MCF 10A (cell line): ENCODE measurements around the gene CPA1. TPM values are rescaled to one million over a fixed set of nuclear protein-coding genes. Genes with fewer than 3 reads are reported as not detected.

Source experiments
- BruUV-seq: library from RNA; stranded (reverse); fragments of 400-500 nt; replicated peaks from 2 replicates; lab custom pipeline; 2021; lab: Mats Ljungman, UMichigan
- CTCF ChIA-PET: fragments of 300-600 bp; sonication (Branson Sonifier 250); formaldehyde crosslinking; extraction: SDS; loops from one replicate; lab custom pipeline; 2021; ENCODE audit warnings: antibody characterized with exemption, inconsistent platforms; lab: Yijun Ruan, JAX
- POLR2A ChIA-PET: fragments of 300-600, 350-650 bp; sonication (Branson Sonifier 250); formaldehyde crosslinking; extraction: SDS; loops from one replicate; lab custom pipeline; 2020; ENCODE audit warnings: antibody characterized with exemption, inconsistent platforms; lab: Yijun Ruan, JAX
- DNase-seq: peaks from one replicate; pipeline ENCODE4 v3.0.0-alpha.2; 2018; ENCODE audit not compliant: unreplicated experiment
- H3K27ac Mint-ChIP-seq: one replicate; pipeline ENCODE4 v1.8.0; 2022; ENCODE audit warnings: mild to moderate bottlenecking, low read depth, mixed read lengths; ENCODE audit not compliant: unreplicated experiment
- H3K27me3 Mint-ChIP-seq: one replicate; pipeline ENCODE4 v1.8.0; 2022; ENCODE audit warnings: mixed read lengths; ENCODE audit not compliant: insufficient read depth, unreplicated experiment
- H3K36me3 Mint-ChIP-seq: one replicate; pipeline ENCODE4 v1.8.0; 2022; ENCODE audit warnings: mild to moderate bottlenecking, moderate library complexity, mixed read lengths; ENCODE audit not compliant: insufficient read depth, unreplicated experiment
- H3K4me1 Mint-ChIP-seq: one replicate; pipeline ENCODE4 v1.8.0; 2022; ENCODE audit warnings: mixed read lengths; ENCODE audit not compliant: insufficient read depth, unreplicated experiment
- H3K4me3 Mint-ChIP-seq: one replicate; pipeline ENCODE4 v1.8.0; 2022; ENCODE audit warnings: mild to moderate bottlenecking, moderate library complexity, mixed read lengths; ENCODE audit not compliant: unreplicated experiment
- H3K9me3 Mint-ChIP-seq: one replicate; pipeline ENCODE4 v1.8.0; 2022; ENCODE audit warnings: mixed read lengths; ENCODE audit not compliant: unreplicated experiment
- CTCF ChIP-seq: fragments of 200-600 bp; IDR thresholded peaks from one replicate; pipeline ENCODE4 v1.8.0; 2022; ENCODE audit warnings: antibody characterized with exemption, mild to moderate bottlenecking; ENCODE audit not compliant: unreplicated experiment
- intact Hi-C: fragments of 100-400 bp; cut with micrococcal nuclease; formaldehyde crosslinking; loops from 2 replicates; pipeline ENCODE4 v1.14.1; 2022
- total RNA-seq: library from RNA; stranded (reverse); gene quantifications from 2 replicates; pipeline ENCODE4 v1.2.3, GENCODE V29; 2022

The CPA1 gene
- total RNA-seq, 1 experiment from 2014 or later: not detected

- Mint-ChIP-seq H3K4me3 (no peak overlapping the region), H3K36me3 (no peaks in the 10 kb centered on the region), H3K4me1 (no peaks in the 10 kb centered on the region), H3K27ac (no peak overlapping the region), H3K9me3 (no peaks in the 10 kb centered on the region), H3K27me3 (no peaks in the 10 kb centered on the region)
- DNase-seq: no peak
- intact Hi-C loops: no loop called here
- ChIA-PET CTCF (interaction anchor here (0.6 kb wide), 1 partner anchor 24 kb away, joined by 4 read pairs; no protein-coding TSS in a partner anchor), POLR2A (no interaction called here)
- BruUV-seq: no TSS peak
- TF ChIP-seq CTCF: no peak
Observed at GRCh38 chr7:130342701-130343380, 37.5 kb upstream of the CPA1 start.

GRCh38 chr7:130344271-130344866 is 35.9 kb upstream of the CPA1 start, which contains the start of gene CPA5:
Gene CPA5, plus strand, starts transcription at chr7:130344816. Its CDS starts 1,670 bp downstream, at chr7:130346486.
- POLR2A ChIA-PET: interaction anchor here (2.3 kb wide), 1 partner anchor 12 kb away, joined by 7 read pairs; no protein-coding TSS in a partner anchor
- no peaks in the 10 kb centered on the region for H3K27me3 Mint-ChIP-seq
- H3K4me3 Mint-ChIP-seq: no peak within 1 kb of the TSS
- no TSS peak for BruUV-seq
- CTCF ChIA-PET: no interaction called here
- intact Hi-C loops: no loop called here
- TF ChIP-seq CTCF: no peak
- H3K27ac Mint-ChIP-seq: no peak within 1 kb of the TSS
- no peaks in the 10 kb centered on the region for H3K9me3 Mint-ChIP-seq
- H3K36me3 Mint-ChIP-seq: no peaks in the 10 kb centered on the region
- H3K4me1 Mint-ChIP-seq: no peaks in the 10 kb centered on the region
- DNase-seq: no peak

- H3K36me3 Mint-ChIP-seq: no peaks in the 10 kb centered on the region
- POLR2A ChIA-PET: interaction anchor here (2.3 kb wide), 1 partner anchor 12 kb away, joined by 7 read pairs; no protein-coding TSS in a partner anchor
- CTCF ChIA-PET: interaction anchor here (0.6 to 1.1 kb wide), 2 partner anchors 12 to 16 kb away, joined by 3 to 5 read pairs; no protein-coding TSS in a partner anchor
- H3K9me3 Mint-ChIP-seq: no peaks in the 10 kb centered on the region
- H3K27ac Mint-ChIP-seq: no peak overlapping the region
- H3K4me3 Mint-ChIP-seq: no peak overlapping the region
- no peak for DNase-seq
- peaks cover 4% of the 10 kb centered on the region for H3K4me1 Mint-ChIP-seq
- H3K27me3 Mint-ChIP-seq: no peaks in the 10 kb centered on the region
- TF ChIP-seq CTCF: no peak
- intact Hi-C loops: no loop called here
- BruUV-seq: no TSS peak
Observed at GRCh38 chr7:130345136-130345535, 35.2 kb upstream of the CPA1 start.

GRCh38 chr7:130345725-130346124 is 34.6 kb upstream of the CPA1 start:
- H3K36me3 Mint-ChIP-seq: no peaks in the 10 kb centered on the region
- TF ChIP-seq CTCF: no peak
- ChIA-PET POLR2A (interaction anchor here (2.3 kb wide), 1 partner anchor 13 kb away, joined by 7 read pairs; no protein-coding TSS in a partner anchor), CTCF (interaction anchor here (0.6 to 1.1 kb wide), 4 partner anchors 13 to 822 kb away, joined by 3 to 5 read pairs (median 4); no protein-coding TSS in a partner anchor)
- H3K9me3 Mint-ChIP-seq: no peaks in the 10 kb centered on the region
- DNase-seq: no peak
- H3K4me3 Mint-ChIP-seq: no peak overlapping the region
- BruUV-seq: no TSS peak
- intact Hi-C loops: no loop called here
- H3K27ac Mint-ChIP-seq: no peak overlapping the region
- no peaks in the 10 kb centered on the region for H3K27me3 Mint-ChIP-seq
- peaks cover 10% of the 10 kb centered on the region for H3K4me1 Mint-ChIP-seq
